PFSK-1 (cell line): ENCODE results near the gene XAF1.

Experiments
- FOXP2 ChIP-seq: optimal IDR thresholded peaks from 2 replicates; pipeline ENCODE3; 2011; ENCODE audit warnings: borderline replicate concordance, control low read depth, inconsistent platforms; ENCODE audit not compliant: insufficient read depth; ENCODE audit errors: extremely low read length, extremely low read depth
- POLR2AphosphoS5 ChIP-seq: IDR thresholded peaks from 2 replicates; pipeline ENCODE4 v1.6.1; 2012; ENCODE audit warnings: low read depth, mild to moderate bottlenecking, control low read depth, low read length, moderate library complexity
- REST ChIP-seq, 2 experiments: IDR thresholded peaks; 2 replicates each; pipeline versions ENCODE4 v1.6.1 to v1.8.0; 2011 to 2012; ENCODE audit warnings: low read depth in 2 of 2, low read length in 2 of 2, control low read depth in 1 of 2, inconsistent platforms in 1 of 2, mild to moderate bottlenecking in 1 of 2, moderate library complexity in 1 of 2; ENCODE audit not compliant: insufficient read depth in 1 of 2
- SIN3A ChIP-seq: IDR thresholded peaks from 2 replicates; pipeline ENCODE4 v1.6.1; 2012; ENCODE audit warnings: mild to moderate bottlenecking, low read length, moderate library complexity, borderline replicate concordance; ENCODE audit not compliant: insufficient read depth
- TAF1 ChIP-seq: IDR thresholded peaks from 2 replicates; pipeline ENCODE4 v1.6.1; 2012; ENCODE audit warnings: low read length, control low read depth, borderline replicate concordance; ENCODE audit not compliant: insufficient read depth

XAF1 gene

GRCh38 chr17:6782244-6782643 lies 26.4 kb downstream of the XAF1 start:
- TF ChIP-seq FOXP2 (no peak), POLR2AphosphoS5 (no peak), SIN3A (no peak), TAF1 (no peak), REST (IDR thresholded peaks at IDR 0.05; ENCODE audit: insufficient read depth in 1 of 2, low read depth in 2 of 2, low read length in 2 of 2) (no peak)

- TF ChIP-seq SIN3A = no peak
- no peak for TF ChIP-seq POLR2AphosphoS5
- no peak for TF ChIP-seq REST (IDR thresholded peaks at IDR 0.05; ENCODE audit: insufficient read depth in 1 of 2, low read depth in 2 of 2, low read length in 2 of 2)
- no peak for TF ChIP-seq TAF1
- no peak for TF ChIP-seq FOXP2
Observed at GRCh38 chr17:6786618-6787017, 30.8 kb downstream of the XAF1 start.

GRCh38 chr17:6787081-6787693 lies 31.3 kb downstream of the XAF1 start:
- TF ChIP-seq SIN3A (no peak), POLR2AphosphoS5 (no peak), REST (IDR thresholded peaks at IDR 0.05; ENCODE audit: insufficient read depth in 1 of 2, low read depth in 2 of 2, low read length in 2 of 2) (no peak), FOXP2 (no peak), TAF1 (no peak)

GRCh38 chr17:6789146-6789545 lies 33.3 kb downstream of the XAF1 start:
- TF ChIP-seq FOXP2 (no peak), TAF1 (no peak), POLR2AphosphoS5 (no peak), REST (IDR thresholded peaks at IDR 0.05; ENCODE audit: insufficient read depth in 1 of 2, low read depth in 2 of 2, low read length in 2 of 2) (no peak), SIN3A (no peak)

- TF ChIP-seq POLR2AphosphoS5 = no peak
- no peak for TF ChIP-seq FOXP2
- TF ChIP-seq REST (IDR thresholded peaks at IDR 0.05; ENCODE audit: insufficient read depth in 1 of 2, low read depth in 2 of 2, low read length in 2 of 2) = no peak
- TF ChIP-seq TAF1 = no peak
- no peak for TF ChIP-seq SIN3A
Observed at GRCh38 chr17:6793748-6794493, 38.1 kb downstream of the XAF1 start.
